Bronchial epithelial cell (primary cell): ENCODE measurements around the gene PLD5. TPM values are rescaled to one million over a fixed set of nuclear protein-coding genes. Genes with fewer than 3 reads are reported as not detected.
"Not testable (repeated sequence)": the region's sequence is repeated elsewhere in the genome, so short reads cannot be mapped to it uniquely, and the experiment has no call there.

Experiments used
- DNase-seq: peaks from one replicate; pipeline ENCODE4 v3.0.0-alpha.2; 2010; ENCODE audit warnings: low read depth
- FAIRE-seq: peaks from 2 replicates; lab custom pipeline; 2011; peaks lifted over from hg19 to GRCh38; lab: Jason Lieb, UNC
- H3K27me3 ChIP-seq: 2 replicates; pipeline ENCODE4 v1.5.1; 2011; ENCODE audit warnings: low read length; ENCODE audit not compliant: control insufficient read depth, insufficient read depth
- H3K36me3 ChIP-seq: 2 replicates; pipeline ENCODE4 v1.5.1; 2011; ENCODE audit warnings: low read length; ENCODE audit not compliant: control insufficient read depth, insufficient read depth
- H3K4me3 ChIP-seq: 2 replicates; pipeline ENCODE4 v1.5.1; 2011; ENCODE audit warnings: mild to moderate bottlenecking, low read depth, low read length, control low read depth
- CTCF ChIP-seq: IDR thresholded peaks from 2 replicates; pipeline ENCODE4 v1.5.1; 2011; ENCODE audit warnings: mild to moderate bottlenecking, moderate library complexity, low read length, control low read depth, inconsistent platforms; ENCODE audit not compliant: insufficient read depth, severe bottlenecking
- total RNA-seq: library from RNA; depleted of rRNA; stranded (reverse); fragments of >200 nt; gene quantifications from 2 replicates; pipeline ENCODE4 v1.2.1, GENCODE V29; 2014

PLD5 gene
- total RNA-seq, 1 donor from 2014 or later = under 0.01 TPM

- no peak for TF ChIP-seq CTCF
- no peaks in the 10 kb centered on the region for H3K27me3 ChIP-seq
- DNase-seq (no peak), FAIRE-seq (no peak)
- no peaks in the 10 kb centered on the region for H3K36me3 ChIP-seq
- H3K4me3 ChIP-seq = no peak overlapping the region
These were observed 121.5 kb downstream of the PLD5 start for GRCh38 chr1:242402956-242403355.

DNA sequence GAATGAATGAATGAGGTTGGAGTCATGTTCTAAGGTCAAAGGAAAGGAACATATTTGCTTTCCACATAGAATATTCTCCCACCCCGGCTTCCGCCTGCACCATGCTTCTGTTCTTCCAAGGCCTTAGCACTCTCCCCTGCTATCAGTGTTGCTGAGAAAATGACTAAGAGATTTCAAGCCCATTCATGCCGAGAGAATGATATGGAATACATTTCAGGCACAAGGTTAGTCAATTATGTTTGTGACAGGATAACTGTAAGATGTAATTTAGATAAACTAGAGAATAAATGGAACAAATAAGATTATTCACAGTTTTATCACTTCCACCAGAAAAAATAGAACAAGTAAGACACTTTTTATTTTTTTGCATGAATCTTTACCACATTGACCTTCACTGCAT, 122.6 kb downstream of the PLD5 start:
- H3K27me3 ChIP-seq = no peaks in the 10 kb centered on the region
- no peak overlapping the region for H3K4me3 ChIP-seq
- no peak for TF ChIP-seq CTCF
- H3K36me3 ChIP-seq = no peaks in the 10 kb centered on the region
- DNase-seq = no peak
- no peak for FAIRE-seq

DNA sequence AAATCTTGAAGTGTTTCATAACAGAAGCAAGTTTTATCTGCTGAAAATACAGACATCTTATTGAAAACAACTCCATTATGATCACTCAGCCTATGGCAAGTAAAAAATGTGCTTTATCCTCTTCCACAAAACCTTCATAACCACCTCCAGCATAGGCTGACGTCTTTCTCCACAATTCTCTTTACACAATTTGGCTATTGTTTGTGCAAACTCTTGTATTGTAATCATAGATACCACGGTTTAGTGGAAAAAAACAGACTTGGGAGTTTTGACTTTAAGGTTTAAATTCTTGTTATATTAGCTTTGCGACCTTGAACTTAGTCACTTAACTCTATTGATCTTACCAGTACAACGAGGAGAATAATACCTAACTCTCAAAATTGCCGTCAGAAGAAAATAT, 126.1 kb downstream of the PLD5 start:
- no peaks in the 10 kb centered on the region for H3K36me3 ChIP-seq
- no peak for TF ChIP-seq CTCF
- no peak for DNase-seq
- no peak for FAIRE-seq
- no peak overlapping the region for H3K4me3 ChIP-seq
- no peaks in the 10 kb centered on the region for H3K27me3 ChIP-seq

GRCh38 chr1:242391896-242392295, 132.6 kb downstream of the PLD5 start:
- Histone ChIP-seq H3K36me3 (no peaks in the 10 kb centered on the region), H3K4me3 (no peak overlapping the region), H3K27me3 (no peaks in the 10 kb centered on the region)
- FAIRE-seq (no peak), DNase-seq (no peak)
- no peak for TF ChIP-seq CTCF

GRCh38 chr1:242376121-242376520, 148.4 kb downstream of the PLD5 start:
- not testable (repeated sequence) for FAIRE-seq, H3K4me3 ChIP-seq, H3K36me3 ChIP-seq, H3K27me3 ChIP-seq, DNase-seq

DNA sequence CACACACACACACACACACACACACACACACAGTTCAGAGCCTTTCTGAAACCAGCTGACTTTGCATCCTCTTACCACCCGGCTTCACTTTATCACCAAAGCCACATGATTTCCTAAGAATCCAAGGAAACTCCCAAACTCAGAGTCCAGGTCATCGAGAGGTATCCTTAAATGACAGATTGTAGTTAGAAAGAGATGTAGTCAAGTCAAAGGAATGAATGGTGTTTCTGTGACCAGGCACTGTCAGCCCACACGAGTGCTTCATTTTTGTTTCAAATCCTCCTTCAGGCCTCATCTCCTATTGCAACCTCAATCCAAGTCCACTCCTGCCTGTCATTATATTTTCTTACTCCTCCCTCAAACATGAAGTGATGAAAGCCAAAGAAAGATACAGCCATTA, 174.1 kb downstream of the PLD5 start:
- not testable (repeated sequence) for H3K27me3 ChIP-seq, H3K36me3 ChIP-seq, FAIRE-seq, H3K4me3 ChIP-seq, DNase-seq

DNA sequence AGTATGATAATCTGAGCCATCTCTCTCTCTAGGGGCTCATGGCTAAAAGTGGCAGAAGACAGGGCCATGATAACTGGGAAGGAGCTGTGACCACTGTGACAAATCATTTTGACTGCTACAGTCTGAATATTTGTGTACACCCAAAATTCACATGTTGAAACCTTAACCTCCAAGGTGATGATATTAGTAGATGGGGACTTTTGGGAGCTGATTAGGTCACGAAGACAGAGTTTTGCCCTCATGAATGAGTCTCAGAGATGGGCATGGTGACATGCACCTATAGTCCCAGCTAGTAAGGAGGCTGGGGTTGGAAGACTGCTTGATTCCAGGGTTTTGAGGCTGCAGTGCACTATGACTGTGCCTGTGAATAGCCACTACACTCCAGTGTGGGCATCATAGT, 174.9 kb downstream of the PLD5 start:
- no peak overlapping the region for H3K4me3 ChIP-seq
- no peak for TF ChIP-seq CTCF
- H3K27me3 ChIP-seq = no peaks in the 10 kb centered on the region
- no peak for DNase-seq
- no peak for FAIRE-seq
- H3K36me3 ChIP-seq = no peaks in the 10 kb centered on the region

DNA sequence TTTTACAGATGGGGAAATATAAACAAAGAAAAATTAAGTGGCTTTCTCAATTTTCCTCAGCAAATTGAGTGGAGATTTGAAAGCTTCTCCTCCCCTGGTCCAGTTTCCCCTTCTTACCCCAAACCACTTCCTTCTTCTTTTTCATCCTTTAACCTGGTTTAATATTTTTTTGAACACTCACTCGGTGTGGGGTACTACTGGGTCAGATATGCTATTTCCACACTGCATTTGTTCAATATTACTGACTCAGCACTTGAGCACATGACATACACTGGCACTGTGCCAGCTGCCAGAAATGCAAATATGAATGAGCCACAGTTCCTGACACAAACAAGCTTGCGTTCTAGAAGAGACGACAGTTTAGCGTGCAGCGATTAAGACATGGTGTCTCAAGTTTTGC, 193.6 kb downstream of the PLD5 start:
- not testable (repeated sequence) for H3K4me3 ChIP-seq, H3K27me3 ChIP-seq, FAIRE-seq, H3K36me3 ChIP-seq
- DNase-seq = peak; percentile 5

DNA sequence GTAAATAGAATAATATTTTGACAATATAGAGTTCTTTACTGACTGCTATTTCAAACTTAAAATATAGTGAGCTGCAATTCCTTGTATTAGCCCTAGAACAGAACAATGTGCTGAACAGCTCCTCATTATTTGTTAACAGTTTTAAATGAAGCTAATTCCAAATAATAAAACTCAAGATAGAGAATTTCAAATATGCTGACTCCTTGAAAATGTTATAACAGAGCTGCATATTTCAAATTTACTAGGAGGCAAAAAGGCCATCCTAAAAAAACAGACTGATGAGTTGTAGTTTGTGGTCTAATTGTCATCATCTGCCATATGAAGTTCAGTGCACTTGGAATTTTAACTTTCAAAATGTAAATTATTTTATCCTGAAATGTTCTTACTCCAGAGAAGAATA, 197.1 kb downstream of the PLD5 start:
- FAIRE-seq, DNase-seq, H3K27me3 ChIP-seq, H3K4me3 ChIP-seq, H3K36me3 ChIP-seq: not testable (repeated sequence)

GRCh38 chr1:242321981-242322380, 202.5 kb downstream of the PLD5 start:
- not testable (repeated sequence) for H3K36me3 ChIP-seq, H3K4me3 ChIP-seq, H3K27me3 ChIP-seq
- peak; percentile 40 for FAIRE-seq
- peak; percentile 4 for DNase-seq
